Activated B cell treated with CpG ODN at 0.5 μM for 24 hours (primary cell): Measurements from ENCODE around the gene ARL2. TPM values are rescaled to one million over a fixed set of nuclear protein-coding genes. Genes with fewer than 3 reads are reported as not detected.
A peak's percentile ranks its signal among the peaks of the same experiment; 100 is the strongest.

Experiments used
- ATAC-seq: fragments of 200-7000 bp; cut with Tn5 transposase; one replicate; pipeline ENCODE4 v1.10.0; 2021; ENCODE audit warnings: low read depth, mild to moderate bottlenecking, moderate library complexity
- CTCF ChIA-PET: fragments of 350-600 bp; sonication (Branson Sonifier 250); formaldehyde crosslinking; loops from one replicate; lab custom pipeline; 2021; ENCODE audit warnings: antibody characterized with exemption; lab: Charles Lee
- POLR2A ChIA-PET: fragments of 350-600 bp; sonication (Branson Sonifier 250); formaldehyde crosslinking; loops from one replicate; lab custom pipeline; 2021; ENCODE audit warnings: antibody characterized with exemption; lab: Charles Lee
- DNase-seq: peaks from one replicate; pipeline ENCODE4 v3.0.0; 2022
- H3K27ac Mint-ChIP-seq: one replicate; pipeline ENCODE4 v1.8.0; 2020; ENCODE audit warnings: mixed read lengths
- H3K27me3 Mint-ChIP-seq: one replicate; pipeline ENCODE4 v1.8.0; 2021; ENCODE audit warnings: mixed read lengths
- H3K36me3 Mint-ChIP-seq: one replicate; pipeline ENCODE4 v1.8.0; 2021; ENCODE audit warnings: low read depth, mixed read lengths
- H3K4me1 Mint-ChIP-seq: one replicate; pipeline ENCODE4 v1.8.0; 2021; ENCODE audit warnings: mixed read lengths
- H3K4me3 Mint-ChIP-seq: one replicate; pipeline ENCODE4 v1.8.0; 2020; ENCODE audit warnings: mild to moderate bottlenecking, mixed read lengths
- H3K9me3 Mint-ChIP-seq: one replicate; pipeline ENCODE4 v1.8.0; 2020; ENCODE audit warnings: mixed read lengths
- CTCF ChIP-seq: fragments of 200-600 bp; IDR thresholded peaks from one replicate; pipeline ENCODE4 v1.8.0; 2022; ENCODE audit warnings: antibody characterized with exemption, mild to moderate bottlenecking
- intact Hi-C: fragments of 100-400 bp; cut with micrococcal nuclease; formaldehyde crosslinking; loops from one replicate; pipeline ENCODE4 v1.15.1; 2024
- total RNA-seq: library from RNA; stranded (reverse); gene quantifications from 2 replicates; pipeline ENCODE4 v1.2.3, GENCODE V29; 2022

The ARL2 gene
- total RNA-seq, 1 donor from 2014 or later, result 65.6 TPM

- DNase-seq, result no peak
- TF ChIP-seq CTCF, result no peak
- Mint-ChIP-seq H3K9me3 (no peaks in the 10 kb centered on the region), H3K27ac (no peak overlapping the region), H3K4me1 (peaks cover 27% of the 10 kb centered on the region), H3K36me3 (peaks cover 11% of the 10 kb centered on the region), H3K4me3 (peak overlapping the region; percentile 56), H3K27me3 (no peaks in the 10 kb centered on the region)
- POLR2A ChIA-PET, result interaction anchor here (0.7 kb wide), 1 partner anchor 219 kb away, joined by 8 read pairs; the partner anchor contains the start of gene POLA2
- no peak for ATAC-seq
- CTCF ChIA-PET, result no interaction called here
- intact Hi-C loops, result no loop called here
Measured at GRCh38 chr11:65042891-65043290, 28.9 kb downstream of the ARL2 start.

- peak overlapping the region; percentile 17 for H3K4me3 Mint-ChIP-seq
Measured at GRCh38 chr11:65043881-65044501, 30.0 kb downstream of the ARL2 start.

GRCh38 chr11:65045061-65045460, 31.1 kb downstream of the ARL2 start:
- ChIA-PET POLR2A (no interaction called here), CTCF (no interaction called here)
- Mint-ChIP-seq H3K4me3 (no peak overlapping the region), H3K36me3 (peaks cover 11% of the 10 kb centered on the region), H3K9me3 (no peaks in the 10 kb centered on the region), H3K27me3 (no peaks in the 10 kb centered on the region), H3K4me1 (peaks cover 31% of the 10 kb centered on the region), H3K27ac (no peak overlapping the region)
- no peak for TF ChIP-seq CTCF
- no peak for ATAC-seq
- no peak for DNase-seq
- intact Hi-C loops, result no loop called here

More at GRCh38 chr11:65043881-65044501, 30.0 kb downstream of the ARL2 start:
- CTCF ChIA-PET, result no interaction called here
- peaks cover 11% of the 10 kb centered on the region for H3K36me3 Mint-ChIP-seq
- intact Hi-C loops, result no loop called here
- H3K27ac Mint-ChIP-seq, result no peak overlapping the region
- no peaks in the 10 kb centered on the region for H3K27me3 Mint-ChIP-seq
- TF ChIP-seq CTCF, result no peak
- ATAC-seq (no peak), DNase-seq (no peak)
- peaks cover 31% of the 10 kb centered on the region for H3K4me1 Mint-ChIP-seq
- POLR2A ChIA-PET, result no interaction called here
- no peaks in the 10 kb centered on the region for H3K9me3 Mint-ChIP-seq

- ChIA-PET CTCF (no interaction called here), POLR2A (no interaction called here)
- Mint-ChIP-seq H3K9me3 (no peaks in the 10 kb centered on the region), H3K4me1 (peaks cover 28% of the 10 kb centered on the region), H3K27ac (no peak overlapping the region), H3K4me3 (no peak overlapping the region), H3K36me3 (peaks cover 10% of the 10 kb centered on the region), H3K27me3 (no peaks in the 10 kb centered on the region)
- intact Hi-C loops, result no loop called here
- no peak for DNase-seq
- TF ChIP-seq CTCF, result no peak
- ATAC-seq, result no peak
Measured at GRCh38 chr11:65045728-65046127, 31.8 kb downstream of the ARL2 start.

- H3K4me1 Mint-ChIP-seq, result peaks cover 20% of the 10 kb centered on the region
- H3K9me3 Mint-ChIP-seq, result no peaks in the 10 kb centered on the region
- peaks cover 8% of the 10 kb centered on the region for H3K36me3 Mint-ChIP-seq
- peak overlapping the region; percentile 87 for H3K4me3 Mint-ChIP-seq
- no peaks in the 10 kb centered on the region for H3K27me3 Mint-ChIP-seq
- CTCF ChIA-PET, result no interaction called here
- DNase-seq (peak; percentile 34), ATAC-seq (peak; percentile 86)
- TF ChIP-seq CTCF, result no peak
- intact Hi-C loops, result no loop called here
- peak overlapping the region; percentile 71 for H3K27ac Mint-ChIP-seq
- POLR2A ChIA-PET, result interaction anchor here (0.6 to 1.0 kb wide), 5 partner anchors 86 to 505 kb away, joined by 3 to 6 read pairs (median 4); no protein-coding TSS in a partner anchor
Measured at GRCh38 chr11:65047581-65048422, 33.8 kb downstream of the ARL2 start.
